NCI-H2227 (cell line): ENCODE data around the gene ATP5PB.

ENCODE experiments used
- DNase-seq: peaks from one replicate; lab custom pipeline; 2025; ENCODE audit not compliant: unreplicated experiment; lab: John Stamatoyannopoulos, UW

Gene ATP5PB

GRCh38 chr1:111505641-111506119 lies 56.4 kb downstream of the ATP5PB start:
- no peak for DNase-seq

GRCh38 chr1:111506561-111506960 lies 57.3 kb downstream of the ATP5PB start:
- no peak for DNase-seq

- DNase-seq: peak; percentile 64
These were observed 58.3 kb downstream of the ATP5PB start for GRCh38 chr1:111507411-111508201.

GRCh38 chr1:111509997-111510375 lies 60.7 kb downstream of the ATP5PB start:
- no peak for DNase-seq

- no peak for DNase-seq
These were observed 62.1 kb downstream of the ATP5PB start for GRCh38 chr1:111511370-111511769.
